Endodermal cell (in vitro differentiated cells): ENCODE results near the gene PTPRE. TPM values are rescaled to one million over a fixed set of nuclear protein-coding genes. Genes with fewer than 3 reads are reported as not detected.

ENCODE experiments used
- DNase-seq: peaks from one replicate; pipeline ENCODE4 v3.0.0-alpha.2; 2017
- H3K27ac ChIP-seq: 2 replicates; pipeline ENCODE4 v1.5.1; 2013; ENCODE audit warnings: mild to moderate bottlenecking, low read depth, low read length, moderate library complexity
- H3K27me3 ChIP-seq: 2 replicates; pipeline ENCODE4 v1.6.1; 2013; ENCODE audit warnings: mild to moderate bottlenecking, low read length, moderate library complexity; ENCODE audit not compliant: insufficient read depth, control insufficient read depth, poor library complexity, severe bottlenecking
- H3K36me3 ChIP-seq: 2 replicates; pipeline ENCODE4 v1.7.0; 2013; ENCODE audit warnings: mild to moderate bottlenecking, low read length, moderate library complexity; ENCODE audit not compliant: control insufficient read depth, insufficient read depth
- H3K4me1 ChIP-seq: one replicate; pipeline ENCODE4 v1.7.0; 2013; ENCODE audit warnings: low read length; ENCODE audit not compliant: control insufficient read depth, insufficient read depth
- H3K4me3 ChIP-seq: 2 replicates; pipeline ENCODE4 v1.5.1; 2013; ENCODE audit warnings: mild to moderate bottlenecking, low read length, moderate library complexity
- H3K9ac ChIP-seq: 2 replicates; pipeline ENCODE4 v1.6.1; 2013; ENCODE audit warnings: mild to moderate bottlenecking, low read length, moderate library complexity; ENCODE audit not compliant: poor library complexity, severe bottlenecking; ENCODE audit errors: extremely low read depth
- H3K9me3 ChIP-seq: 2 replicates; pipeline ENCODE4 v1.6.1; 2013; ENCODE audit warnings: mild to moderate bottlenecking, low read length, moderate library complexity; ENCODE audit not compliant: control insufficient read depth
- H3K27ac Mint-ChIP-seq: 2 replicates; pipeline ENCODE4 v1.8.0; 2020; ENCODE audit warnings: mixed read lengths
- H3K27me3 Mint-ChIP-seq: 2 replicates; pipeline ENCODE4 v1.8.0; 2021; ENCODE audit warnings: mild to moderate bottlenecking, mixed read lengths; ENCODE audit not compliant: insufficient read depth
- H3K36me3 Mint-ChIP-seq: 2 replicates; pipeline ENCODE4 v1.8.0; 2020; ENCODE audit warnings: low read depth, mixed read lengths
- H3K4me1 Mint-ChIP-seq: 2 replicates; pipeline ENCODE4 v1.8.0; 2020; ENCODE audit warnings: mixed read lengths
- H3K4me3 Mint-ChIP-seq: 2 replicates; pipeline ENCODE4 v1.8.0; 2020; ENCODE audit warnings: mild to moderate bottlenecking, moderate library complexity, mixed read lengths
- H3K9me3 Mint-ChIP-seq: 2 replicates; pipeline ENCODE4 v1.8.0; 2020; ENCODE audit warnings: mild to moderate bottlenecking, mixed read lengths
- WGBS, 2 experiments: methylation state at CpG; one replicate each; pipeline versions ENCODE4 v1.1.5 to v1.1.7; 2013; ENCODE audit warnings: missing lambda C conversion rate in 2 of 2, mixed read lengths in 1 of 2; ENCODE audit not compliant: insufficient coverage in 1 of 2, insufficient read length in 1 of 2; 5-methylcytosine and 5-hydroxymethylcytosine counted together
- total RNA-seq, 2 donors: library from RNA; stranded (reverse); fragmentation: NEBNext Ultra II Directional in 1 of 2; extraction: Animal tissue kit (Norgen Biotek cat#: 25700) in 1 of 2; gene quantifications; 2 replicates in 1 of 2; 3 replicates in 1 of 2; pipeline ENCODE4 v1.2.1, GENCODE V29; 2021
- TF ChIP-seq, protein P1 (sequence below): fragments of 200-600 bp; sonication (generic); conservative IDR thresholded peaks from 2 replicates; pipeline ENCODE4 v1.5.0; 2021; ENCODE audit warnings: antibody characterized with exemption, mild to moderate bottlenecking

Gene PTPRE
- total RNA-seq, 2 donors from 2014 or later = 0.75 to 3.0 TPM

- Mint-ChIP-seq H3K4me3 (no peak overlapping the region), H3K36me3 (no peaks in the 10 kb centered on the region), H3K9me3 (no peaks in the 10 kb centered on the region), H3K27ac (no peak overlapping the region), H3K4me1 (no peaks in the 10 kb centered on the region), H3K27me3 (peaks cover 6% of the 10 kb centered on the region)
- Histone ChIP-seq H3K4me1 (no peaks in the 10 kb centered on the region), H3K27me3 (no peaks in the 10 kb centered on the region), H3K4me3 (no peak overlapping the region), H3K9me3 (no peaks in the 10 kb centered on the region), H3K36me3 (no peaks in the 10 kb centered on the region), H3K27ac (no peak overlapping the region), H3K9ac (no peak overlapping the region)
- TF ChIP-seq, protein P1, sequence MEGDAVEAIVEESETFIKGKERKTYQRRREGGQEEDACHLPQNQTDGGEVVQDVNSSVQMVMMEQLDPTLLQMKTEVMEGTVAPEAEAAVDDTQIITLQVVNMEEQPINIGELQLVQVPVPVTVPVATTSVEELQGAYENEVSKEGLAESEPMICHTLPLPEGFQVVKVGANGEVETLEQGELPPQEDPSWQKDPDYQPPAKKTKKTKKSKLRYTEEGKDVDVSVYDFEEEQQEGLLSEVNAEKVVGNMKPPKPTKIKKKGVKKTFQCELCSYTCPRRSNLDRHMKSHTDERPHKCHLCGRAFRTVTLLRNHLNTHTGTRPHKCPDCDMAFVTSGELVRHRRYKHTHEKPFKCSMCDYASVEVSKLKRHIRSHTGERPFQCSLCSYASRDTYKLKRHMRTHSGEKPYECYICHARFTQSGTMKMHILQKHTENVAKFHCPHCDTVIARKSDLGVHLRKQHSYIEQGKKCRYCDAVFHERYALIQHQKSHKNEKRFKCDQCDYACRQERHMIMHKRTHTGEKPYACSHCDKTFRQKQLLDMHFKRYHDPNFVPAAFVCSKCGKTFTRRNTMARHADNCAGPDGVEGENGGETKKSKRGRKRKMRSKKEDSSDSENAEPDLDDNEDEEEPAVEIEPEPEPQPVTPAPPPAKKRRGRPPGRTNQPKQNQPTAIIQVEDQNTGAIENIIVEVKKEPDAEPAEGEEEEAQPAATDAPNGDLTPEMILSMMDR = no peak
- WGBS, 2 experiments = 78 to 91% methylated on average over 4 to 8 of the region's 8 CpGs
- no peak for DNase-seq
These were observed 91.0 kb downstream of the PTPRE start for GRCh38 chr10:127997937-127998336.

DNA sequence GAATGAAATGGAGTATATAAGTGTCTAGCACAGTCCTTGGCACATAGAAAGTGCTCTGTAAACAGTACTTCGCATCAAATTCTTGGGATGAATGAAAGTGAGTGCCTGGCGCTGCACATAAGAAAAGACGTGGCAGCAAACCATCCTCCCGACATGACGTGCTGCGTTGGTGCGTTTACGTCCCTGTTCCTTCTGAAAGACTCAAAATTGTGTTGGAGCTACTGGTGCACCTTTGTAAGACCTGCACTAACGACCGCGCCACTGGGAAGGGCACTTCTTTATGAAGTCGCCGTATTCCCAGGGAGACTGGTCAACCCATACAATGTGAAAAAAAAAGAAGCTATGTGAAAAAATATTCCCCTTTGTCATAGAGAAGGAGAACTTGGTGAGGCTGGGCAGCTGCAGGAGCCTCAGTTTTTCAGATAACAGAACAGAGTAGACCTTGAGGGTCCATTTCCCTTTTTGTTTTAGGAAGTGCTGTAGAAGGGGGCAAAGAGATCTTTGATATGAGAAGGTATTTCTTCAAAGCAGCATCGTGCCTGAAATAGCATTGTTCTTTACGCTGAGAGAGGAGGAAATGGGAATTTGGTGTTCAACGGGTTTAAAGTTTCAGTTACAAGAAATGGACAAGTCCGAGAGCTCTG is 91.7 kb downstream of the PTPRE start:
- TF ChIP-seq, protein P1 = no peak
- Mint-ChIP-seq H3K4me3 (no peak overlapping the region), H3K27ac (no peak overlapping the region), H3K4me1 (no peaks in the 10 kb centered on the region), H3K9me3 (no peaks in the 10 kb centered on the region), H3K27me3 (peaks cover 6% of the 10 kb centered on the region), H3K36me3 (no peaks in the 10 kb centered on the region)
- Histone ChIP-seq H3K9me3 (no peaks in the 10 kb centered on the region), H3K27me3 (no peaks in the 10 kb centered on the region), H3K9ac (no peak overlapping the region), H3K4me1 (no peaks in the 10 kb centered on the region), H3K36me3 (no peaks in the 10 kb centered on the region), H3K4me3 (no peak overlapping the region), H3K27ac (no peak overlapping the region)
- 93% methylated on average over 16 to 17 of the region's 17 CpGs for WGBS, 2 experiments
- DNase-seq = no peak

DNA sequence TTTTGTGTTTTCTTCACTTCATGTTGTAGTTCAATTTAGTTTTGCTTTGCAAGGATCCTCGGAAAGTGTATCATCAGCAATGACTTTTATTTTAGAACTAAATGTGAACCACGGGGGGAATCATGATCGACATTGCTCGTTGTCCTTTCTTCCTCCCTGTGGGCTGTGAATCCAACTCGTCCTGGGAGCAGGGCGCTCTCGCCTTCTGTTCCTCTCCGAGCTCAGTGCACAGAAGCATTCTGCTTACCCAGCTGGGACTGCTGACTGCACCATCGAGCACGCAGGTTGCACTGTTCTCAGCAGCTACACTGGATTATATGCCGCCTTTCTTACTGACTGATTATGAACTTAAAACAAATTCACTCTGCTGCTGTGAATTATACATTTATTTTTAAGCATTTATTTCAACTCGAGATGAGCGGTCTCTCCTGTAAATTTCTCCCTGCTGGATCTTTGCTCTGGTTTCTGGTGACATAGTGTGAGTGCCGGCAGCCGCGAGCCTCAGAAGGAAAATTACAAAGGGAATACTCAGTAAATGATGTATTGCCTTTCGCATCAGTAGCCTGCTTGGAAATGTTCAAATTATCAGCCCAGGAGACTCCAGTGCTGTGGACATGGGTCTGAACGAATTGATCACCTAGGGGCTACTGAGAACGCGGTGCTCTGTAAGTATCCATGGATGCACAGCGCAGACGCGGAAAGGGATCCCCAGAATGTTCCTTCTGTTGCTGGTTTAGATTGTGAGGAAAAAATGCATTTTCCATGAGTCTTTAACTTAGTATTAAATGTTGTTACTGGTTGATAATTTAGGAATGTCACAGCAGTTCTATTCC is 92.6 kb downstream of the PTPRE start:
- H3K36me3 ChIP-seq = no peaks in the 10 kb centered on the region
- peaks cover 6% of the 10 kb centered on the region for H3K27me3 Mint-ChIP-seq
- no peaks in the 10 kb centered on the region for H3K9me3 ChIP-seq
- no peak overlapping the region for H3K4me3 ChIP-seq
- no peaks in the 10 kb centered on the region for H3K4me1 Mint-ChIP-seq
- H3K4me1 ChIP-seq = no peaks in the 10 kb centered on the region
- no peak overlapping the region for H3K4me3 Mint-ChIP-seq
- peak overlapping the region; percentile 47 for H3K27ac ChIP-seq
- 82 to 88% methylated on average over 17 to 23 of the region's 23 CpGs for WGBS, 2 experiments
- H3K27ac Mint-ChIP-seq = no peak overlapping the region
- no peaks in the 10 kb centered on the region for H3K36me3 Mint-ChIP-seq
- H3K9me3 Mint-ChIP-seq = no peaks in the 10 kb centered on the region
- TF ChIP-seq, protein P1 = no peak
- no peak overlapping the region for H3K9ac ChIP-seq
- no peaks in the 10 kb centered on the region for H3K27me3 ChIP-seq
- no peak for DNase-seq
